HepG2 (cell line): ENCODE data around the gene SBK1. TPM values are rescaled to one million over a fixed set of nuclear protein-coding genes. Genes with fewer than 3 reads are reported as not detected.
A peak's percentile ranks its signal among the peaks of the same experiment; 100 is the strongest.

Source experiments
- ARID5B ChIP-seq: IDR thresholded peaks from 2 replicates; pipeline ENCODE4 v1.4.0; 2020; ENCODE audit warnings: mild to moderate bottlenecking, missing genetic modification reagents
- ATRX ChIP-seq: sonication (generic); formaldehyde crosslinking; IDR thresholded peaks from 2 replicates; pipeline ENCODE4 v1.4.0; 2020; ENCODE audit warnings: missing genetic modification reagents, borderline replicate concordance
- MTF2 ChIP-seq: sonication (generic); formaldehyde crosslinking; IDR thresholded peaks from 2 replicates; pipeline ENCODE4 v1.5.0; 2020; ENCODE audit warnings: missing genetic modification reagents, borderline replicate concordance
- ZFP36L1 ChIP-seq: sonication (generic); formaldehyde crosslinking; IDR thresholded peaks from 2 replicates; pipeline ENCODE4 v1.8.0; 2022; ENCODE audit warnings: mild to moderate bottlenecking, missing genetic modification reagents, moderate library complexity
- ZNF354B ChIP-seq: sonication (generic); formaldehyde crosslinking; IDR thresholded peaks from 2 replicates; pipeline ENCODE4 v1.8.0; 2022; ENCODE audit warnings: mild to moderate bottlenecking, missing genetic modification reagents
- ZNF557 ChIP-seq: sonication (generic); formaldehyde crosslinking; IDR thresholded peaks from 2 replicates; pipeline ENCODE4 v1.4.0; 2020; ENCODE audit warnings: missing genetic modification reagents
- ZNF607 ChIP-seq: sonication (generic); formaldehyde crosslinking; IDR thresholded peaks from 2 replicates; pipeline ENCODE4 v1.5.1; 2020; ENCODE audit warnings: missing genetic modification reagents, mild to moderate bottlenecking, borderline replicate concordance
- ZNF609 ChIP-seq: sonication (generic); formaldehyde crosslinking; IDR thresholded peaks from 2 replicates; pipeline ENCODE4 v1.4.0; 2020; ENCODE audit warnings: mild to moderate bottlenecking, missing genetic modification reagents, borderline replicate concordance
- polyA plus RNA-seq, 8 experiments: library from polyadenylated mRNA; depleted of rRNA in 3 of 8; stranded (reverse) in 7 of 8; unstranded in 1 of 8; fragments of >200 nt; fragmentation: Illumina TruSeq in 4 of 8; extraction: Trizol in 4 of 8; gene quantifications; 2 replicates each; pipeline versions ENCODE4 v1.2.1 to v1.2.3, GENCODE V29; 2011 to 2016; ENCODE audit warnings: low read depth in 4 of 8, missing spikeins in 1 of 8, mixed read lengths in 1 of 8; ENCODE audit not compliant: insufficient read depth in 1 of 8
- total RNA-seq, 5 experiments: library from RNA; depleted of rRNA; stranded (reverse); fragments of >200 nt; fragmentation: Illumina TruSeq; extraction: Trizol; gene quantifications; 2 replicates each; pipeline ENCODE4 v1.2.3, GENCODE V29; 2016; ENCODE audit warnings: low read depth in 1 of 5
- TF ChIP-seq, protein P1 (sequence below), 2 experiments: sonication (generic) in 1 of 2; formaldehyde crosslinking in 1 of 2; IDR thresholded peaks; 2 replicates each; pipeline versions ENCODE4 v1.5.1 to v1.6.1; 2011 to 2020; ENCODE audit warnings: borderline replicate concordance in 1 of 2, low read depth in 1 of 2, low read length in 1 of 2, mild to moderate bottlenecking in 1 of 2, missing genetic modification reagents in 1 of 2, moderate library complexity in 1 of 2
- TF ChIP-seq, protein P2 (sequence below): sonication (generic); formaldehyde crosslinking; IDR thresholded peaks from 2 replicates; pipeline ENCODE4 v1.4.0; 2020; ENCODE audit warnings: missing genetic modification reagents
- TF ChIP-seq, protein P3 (sequence below): sonication (generic); formaldehyde crosslinking; IDR thresholded peaks from 2 replicates; pipeline ENCODE4 v1.4.0; 2020; ENCODE audit warnings: missing genetic modification reagents

SBK1 gene
- total and polyA plus RNA-seq, 2 of the 13 experiments (the other 11 are each of a cell fraction or from before 2014, with no cell fraction given) = 0.15 to 0.17 TPM

DNA sequence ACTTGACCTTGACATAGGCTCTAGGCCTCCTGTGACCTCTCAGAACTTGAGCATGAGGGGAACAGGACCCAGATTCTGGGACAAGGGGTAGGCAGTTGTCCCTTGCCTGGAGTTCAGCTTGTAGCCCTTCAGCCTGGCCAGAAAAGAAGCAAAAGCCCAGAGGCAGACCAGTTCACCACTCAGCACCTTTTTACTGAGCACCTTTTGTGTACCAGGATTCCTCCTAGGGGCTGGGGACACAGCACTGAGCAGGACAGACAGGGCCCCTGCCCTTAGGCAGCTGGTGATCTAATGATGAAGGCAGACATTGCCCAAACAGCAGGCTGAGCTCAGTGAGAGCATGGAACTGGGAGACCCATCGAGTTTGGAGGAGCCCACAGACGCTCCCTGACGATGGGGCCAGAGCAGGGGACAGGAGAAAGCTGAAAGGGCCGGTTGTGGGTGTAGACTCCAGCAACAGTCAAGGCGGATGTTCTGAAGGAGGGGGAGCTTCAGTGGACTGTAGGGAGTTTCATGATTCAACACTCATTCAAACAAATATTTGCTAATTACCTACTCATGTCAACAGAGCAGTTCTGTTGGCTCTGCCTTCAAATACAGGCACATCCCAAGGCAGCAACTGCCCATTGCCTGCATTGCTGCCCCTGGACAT is 32.0 kb downstream of the SBK1 start (continued):
- TF ChIP-seq, protein P1, sequence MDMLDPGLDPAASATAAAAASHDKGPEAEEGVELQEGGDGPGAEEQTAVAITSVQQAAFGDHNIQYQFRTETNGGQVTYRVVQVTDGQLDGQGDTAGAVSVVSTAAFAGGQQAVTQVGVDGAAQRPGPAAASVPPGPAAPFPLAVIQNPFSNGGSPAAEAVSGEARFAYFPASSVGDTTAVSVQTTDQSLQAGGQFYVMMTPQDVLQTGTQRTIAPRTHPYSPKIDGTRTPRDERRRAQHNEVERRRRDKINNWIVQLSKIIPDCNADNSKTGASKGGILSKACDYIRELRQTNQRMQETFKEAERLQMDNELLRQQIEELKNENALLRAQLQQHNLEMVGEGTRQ (IDR thresholded peaks at IDR 0.05; ENCODE audit: low read depth, low read length) = no peak
- TF ChIP-seq, protein P1 (CRISPR knock-in tag; IDR thresholded peaks at IDR 0.05; ENCODE audit: borderline replicate concordance) = no peak
- TF ChIP-seq MTF2 (CRISPR knock-in tag) (no peak), ZNF609 (CRISPR knock-in tag) (no peak; the same call in 1 of the 2 replicates), ZFP36L1 (CRISPR knock-in tag) (no peak), ZNF557 (CRISPR knock-in tag) (no peak), ATRX (CRISPR knock-in tag) (no peak), ZNF354B (no peak), ARID5B (CRISPR knock-in tag) (peak; percentile 61), ZNF607 (CRISPR knock-in tag) (no peak; the same call in 1 of the 2 replicates)
- TF ChIP-seq, protein P2, sequence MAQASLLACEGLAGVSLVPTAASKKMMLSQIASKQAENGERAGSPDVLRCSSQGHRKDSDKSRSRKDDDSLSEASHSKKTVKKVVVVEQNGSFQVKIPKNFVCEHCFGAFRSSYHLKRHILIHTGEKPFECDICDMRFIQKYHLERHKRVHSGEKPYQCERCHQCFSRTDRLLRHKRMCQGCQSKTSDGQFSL (CRISPR knock-in tag) = no peak
- TF ChIP-seq, protein P3, sequence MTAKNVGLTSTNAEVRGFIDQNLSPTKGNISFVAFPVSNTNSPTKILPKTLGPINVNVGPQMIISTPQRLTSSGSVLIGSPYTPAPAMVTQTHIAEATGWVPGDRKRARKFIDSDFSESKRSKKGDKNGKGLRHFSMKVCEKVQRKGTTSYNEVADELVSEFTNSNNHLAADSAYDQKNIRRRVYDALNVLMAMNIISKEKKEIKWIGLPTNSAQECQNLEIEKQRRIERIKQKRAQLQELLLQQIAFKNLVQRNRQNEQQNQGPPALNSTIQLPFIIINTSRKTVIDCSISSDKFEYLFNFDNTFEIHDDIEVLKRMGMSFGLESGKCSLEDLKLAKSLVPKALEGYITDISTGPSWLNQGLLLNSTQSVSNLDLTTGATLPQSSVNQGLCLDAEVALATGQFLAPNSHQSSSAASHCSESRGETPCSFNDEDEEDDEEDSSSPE (CRISPR knock-in tag) = no peak
